GM12875 (cell line): Measurements from ENCODE around the gene ZNF768.

Source experiments
- H3K4me3 ChIP-seq: one replicate; pipeline ENCODE4 v1.5.1; 2011; ENCODE audit warnings: low read depth, low read length, control low read depth
- TF ChIP-seq, protein P1 (sequence below): IDR thresholded peaks from 2 replicates; pipeline ENCODE4 v1.5.1; 2011; ENCODE audit warnings: low read depth, mild to moderate bottlenecking, control low read depth, inconsistent platforms, low read length, moderate library complexity, borderline replicate concordance; ENCODE audit not compliant: insufficient read depth

Gene ZNF768

DNA sequence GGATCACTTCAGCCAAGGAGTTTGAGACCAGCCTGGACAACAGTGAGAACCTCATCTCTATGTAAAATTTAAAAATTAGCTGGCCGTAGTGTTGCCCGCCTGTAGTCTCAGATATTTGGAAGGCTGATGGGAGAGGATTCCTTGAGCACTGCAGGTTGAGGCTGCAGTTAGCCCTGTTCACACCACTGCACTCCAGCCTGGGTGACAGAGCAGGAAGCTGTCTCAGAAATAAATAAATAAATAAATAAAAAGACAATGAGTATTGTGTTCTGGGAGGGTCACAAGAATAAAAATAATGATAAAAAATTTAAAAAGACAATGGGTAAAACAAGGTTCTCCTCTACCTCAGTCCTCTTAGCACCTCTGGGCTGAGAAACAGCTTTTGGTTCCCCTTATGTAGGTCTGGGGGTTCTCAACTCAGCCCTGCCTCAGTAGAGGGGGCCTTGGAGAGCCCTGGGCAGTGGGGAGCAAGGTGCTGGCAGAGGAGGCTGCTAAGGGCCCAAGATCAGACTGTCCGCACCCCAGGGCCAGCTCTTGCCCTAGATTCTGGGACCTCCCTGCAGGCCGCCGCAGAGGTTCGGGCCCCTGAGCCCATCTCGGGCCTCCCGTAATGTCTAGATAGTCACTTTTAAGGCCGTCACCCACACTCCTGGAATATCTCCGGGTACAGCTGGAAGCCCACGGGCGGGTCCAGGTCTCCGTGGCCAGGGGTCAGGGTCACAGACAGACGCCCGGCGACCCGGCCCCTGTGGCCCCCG lies 28.4 kb upstream of the ZNF768 start:
- H3K4me3 ChIP-seq = no peak overlapping the region
- TF ChIP-seq, protein P1, sequence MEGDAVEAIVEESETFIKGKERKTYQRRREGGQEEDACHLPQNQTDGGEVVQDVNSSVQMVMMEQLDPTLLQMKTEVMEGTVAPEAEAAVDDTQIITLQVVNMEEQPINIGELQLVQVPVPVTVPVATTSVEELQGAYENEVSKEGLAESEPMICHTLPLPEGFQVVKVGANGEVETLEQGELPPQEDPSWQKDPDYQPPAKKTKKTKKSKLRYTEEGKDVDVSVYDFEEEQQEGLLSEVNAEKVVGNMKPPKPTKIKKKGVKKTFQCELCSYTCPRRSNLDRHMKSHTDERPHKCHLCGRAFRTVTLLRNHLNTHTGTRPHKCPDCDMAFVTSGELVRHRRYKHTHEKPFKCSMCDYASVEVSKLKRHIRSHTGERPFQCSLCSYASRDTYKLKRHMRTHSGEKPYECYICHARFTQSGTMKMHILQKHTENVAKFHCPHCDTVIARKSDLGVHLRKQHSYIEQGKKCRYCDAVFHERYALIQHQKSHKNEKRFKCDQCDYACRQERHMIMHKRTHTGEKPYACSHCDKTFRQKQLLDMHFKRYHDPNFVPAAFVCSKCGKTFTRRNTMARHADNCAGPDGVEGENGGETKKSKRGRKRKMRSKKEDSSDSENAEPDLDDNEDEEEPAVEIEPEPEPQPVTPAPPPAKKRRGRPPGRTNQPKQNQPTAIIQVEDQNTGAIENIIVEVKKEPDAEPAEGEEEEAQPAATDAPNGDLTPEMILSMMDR = no peak

DNA sequence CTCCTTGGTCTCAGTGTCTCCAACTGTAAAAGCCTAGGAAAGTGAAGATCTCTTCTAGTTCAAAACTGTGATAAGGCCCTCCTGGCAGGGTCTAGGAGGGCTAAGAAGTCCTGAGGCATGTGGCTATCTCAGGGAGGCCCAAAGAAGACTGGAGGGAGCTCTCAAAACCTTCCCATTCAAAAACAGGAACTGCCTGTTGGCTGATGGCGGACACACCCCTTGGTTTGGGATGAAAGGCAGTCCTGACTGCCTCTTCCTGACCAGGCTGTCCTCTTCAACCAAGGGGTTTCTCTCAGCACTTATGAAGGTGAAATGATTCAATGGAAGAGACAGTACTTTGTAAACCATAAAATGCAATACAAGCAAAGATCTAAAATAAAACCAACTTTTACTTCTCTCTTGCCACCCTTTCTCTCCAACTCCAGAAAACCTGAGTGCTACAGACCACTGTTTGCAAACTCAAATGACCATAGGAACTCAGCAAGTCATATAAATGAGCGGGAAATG lies 27.1 kb upstream of the ZNF768 start:
- no peak overlapping the region for H3K4me3 ChIP-seq
- TF ChIP-seq, protein P1 = no peak

DNA sequence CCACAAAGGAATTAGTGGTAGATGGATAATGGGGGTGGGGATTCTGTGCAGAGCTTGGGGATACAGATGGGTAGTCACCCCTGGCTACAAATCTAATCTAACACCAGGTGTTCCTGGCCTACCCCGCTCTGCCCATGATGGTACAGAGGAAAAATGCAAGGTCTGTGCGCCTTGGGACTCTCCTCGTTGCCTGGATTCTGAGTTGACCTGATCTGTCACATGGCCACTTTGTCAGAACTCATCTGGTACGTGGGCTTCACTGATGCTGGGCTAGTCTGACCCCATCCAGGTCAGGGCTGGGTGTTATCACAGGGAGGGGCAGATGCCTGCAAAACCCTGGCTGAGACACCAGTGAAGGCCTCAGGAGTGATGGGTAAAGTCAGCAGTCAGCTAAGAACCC lies 26.6 kb upstream of the ZNF768 start:
- H3K4me3 ChIP-seq = no peak overlapping the region
- TF ChIP-seq, protein P1 = no peak

DNA sequence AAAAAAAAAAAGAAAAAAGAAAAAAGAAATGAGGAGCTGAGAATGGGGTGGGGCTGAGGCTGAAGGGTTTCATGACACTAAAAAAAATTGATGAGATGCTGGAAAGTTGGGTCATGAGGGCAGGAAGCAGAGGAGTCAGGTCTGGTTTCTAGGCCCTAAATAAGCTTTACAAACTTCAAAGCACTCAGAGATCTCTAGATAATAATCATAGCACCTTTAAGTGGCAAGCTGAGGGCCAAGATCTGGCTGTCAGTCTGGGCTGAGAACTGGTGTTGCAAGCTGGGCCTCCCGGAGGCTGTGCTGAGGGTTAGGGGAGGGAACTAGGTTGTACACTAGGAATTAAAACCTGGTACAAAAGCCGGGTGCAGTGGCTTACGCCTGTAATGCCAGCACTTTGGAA lies 25.4 kb upstream of the ZNF768 start:
- H3K4me3 ChIP-seq = no peak overlapping the region
- TF ChIP-seq, protein P1 = no peak

DNA sequence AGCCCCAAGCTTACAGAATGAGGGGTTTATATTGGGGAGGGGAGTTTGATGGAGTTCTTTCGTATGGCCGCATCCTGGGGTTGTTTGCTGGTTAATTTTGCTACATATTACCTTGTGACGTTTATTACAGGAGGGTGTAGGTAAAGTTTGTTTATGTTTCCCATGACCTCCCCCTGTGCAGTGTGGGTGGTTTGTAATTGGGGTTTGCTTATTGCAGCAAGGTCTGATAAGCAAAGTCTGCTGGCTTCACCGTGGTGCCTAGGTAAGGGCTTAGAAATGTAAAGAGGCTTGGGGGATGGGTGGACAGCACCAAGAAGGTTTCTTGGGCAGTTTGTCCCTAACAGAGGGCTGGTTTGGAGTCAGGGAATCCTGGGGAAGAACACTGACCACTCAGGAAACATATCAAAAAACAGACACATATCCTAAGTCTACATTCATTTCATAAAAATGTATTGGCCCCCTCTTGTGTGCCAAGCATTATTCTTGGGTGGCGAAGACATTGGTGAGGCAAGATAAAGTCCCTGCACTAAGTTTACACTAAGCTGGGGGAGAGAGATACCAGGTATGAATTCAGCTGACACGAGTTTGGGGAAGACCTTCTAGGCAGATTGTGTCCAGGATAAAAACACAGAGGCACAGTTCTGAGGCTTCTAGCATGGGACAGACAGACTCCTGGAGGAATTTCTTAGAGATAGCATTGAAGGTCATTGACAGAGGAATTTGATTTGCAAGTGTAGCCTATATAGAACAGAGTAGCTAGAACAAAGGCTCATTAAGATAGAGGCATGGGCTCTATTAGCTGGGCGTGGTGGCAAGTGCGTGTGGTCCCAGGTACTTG lies 22.3 kb upstream of the ZNF768 start:
- TF ChIP-seq, protein P1 = no peak
- no peak overlapping the region for H3K4me3 ChIP-seq

DNA sequence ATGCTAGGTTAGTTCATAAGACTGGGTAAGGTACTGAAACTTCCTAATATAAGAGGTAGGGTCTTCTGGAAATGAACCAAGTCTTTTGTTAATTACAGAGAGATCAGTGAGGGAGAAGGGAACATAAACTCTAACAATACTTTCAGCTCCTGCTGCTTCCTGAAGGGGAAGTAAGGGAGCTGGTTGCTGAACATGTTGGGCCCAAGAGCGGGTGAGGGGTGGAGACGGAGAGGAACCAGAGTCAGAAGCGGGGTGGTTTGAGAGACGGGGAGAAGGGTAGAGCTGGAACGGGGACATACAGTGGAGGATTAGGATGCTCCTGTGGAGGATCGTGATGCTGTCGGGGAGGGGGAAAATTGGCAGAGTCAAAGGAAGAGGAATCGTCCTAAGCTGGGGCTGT lies 19.7 kb upstream of the ZNF768 start:
- H3K4me3 ChIP-seq = no peak overlapping the region
- TF ChIP-seq, protein P1 = no peak

DNA sequence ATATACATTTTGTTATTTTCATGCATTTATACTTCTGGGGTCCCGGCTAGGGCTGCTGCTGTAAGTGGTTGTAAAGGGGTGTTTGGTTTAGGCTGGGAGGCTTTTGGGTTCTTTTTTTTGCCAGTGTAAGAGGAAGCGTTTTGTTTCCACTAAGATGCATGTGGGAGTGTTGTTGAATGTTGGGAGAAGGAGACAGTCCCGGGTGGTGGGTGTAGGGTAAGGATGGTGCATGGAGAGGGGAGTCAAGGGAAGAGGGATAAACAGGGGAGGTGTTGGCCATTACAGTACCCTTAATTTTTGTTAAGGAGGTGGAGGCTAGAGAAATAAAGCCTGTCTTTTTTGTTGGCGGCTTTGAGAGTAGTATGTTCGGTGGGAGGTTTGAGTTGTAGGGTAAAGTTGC lies 16.7 kb upstream of the ZNF768 start:
- TF ChIP-seq, protein P1 = no peak
- no peak overlapping the region for H3K4me3 ChIP-seq
